HCT116 (cell line): ENCODE data around the gene ZBED3.
"Not testable (repeated sequence)": the region's sequence is repeated elsewhere in the genome, so short reads cannot be mapped to it uniquely, and the experiment has no call there.

Experiments
- CEBPB ChIP-seq: IDR thresholded peaks from 2 replicates; pipeline ENCODE4 v1.6.1; 2012; ENCODE audit warnings: low read depth
- EGR1 ChIP-seq: IDR thresholded peaks from 2 replicates; pipeline ENCODE4 v1.6.1; 2012; ENCODE audit warnings: low read depth
- EZH2phosphoT487 ChIP-seq: fragments of 200-600 bp; IDR thresholded peaks from 2 replicates; pipeline ENCODE4 v1.6.1; 2018; ENCODE audit warnings: antibody characterized with exemption, borderline replicate concordance

DNA sequence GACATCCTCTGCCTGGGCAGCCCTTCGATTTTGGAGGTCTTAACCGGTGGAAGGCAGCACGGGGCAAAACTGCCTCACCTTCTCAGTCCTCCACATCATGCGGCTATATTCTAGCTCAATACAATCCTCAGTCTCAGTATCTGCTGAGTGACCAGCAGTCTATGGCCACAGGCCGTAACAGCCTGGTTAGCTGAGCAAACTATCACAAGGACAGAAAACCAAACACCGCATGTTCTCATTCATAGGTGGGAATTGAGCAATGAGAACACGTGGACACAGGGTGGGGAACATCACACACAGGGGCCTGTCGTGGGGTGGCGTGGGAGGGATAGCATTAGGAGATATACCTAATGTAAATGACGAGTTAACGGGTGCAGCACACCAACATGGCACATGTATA, 6.6 kb downstream of the ZBED3 start:
- not testable (repeated sequence) for TF ChIP-seq EZH2phosphoT487, EGR1, CEBPB
